ENCODE results near the gene SCFD2.

Gene SCFD2

DNA sequence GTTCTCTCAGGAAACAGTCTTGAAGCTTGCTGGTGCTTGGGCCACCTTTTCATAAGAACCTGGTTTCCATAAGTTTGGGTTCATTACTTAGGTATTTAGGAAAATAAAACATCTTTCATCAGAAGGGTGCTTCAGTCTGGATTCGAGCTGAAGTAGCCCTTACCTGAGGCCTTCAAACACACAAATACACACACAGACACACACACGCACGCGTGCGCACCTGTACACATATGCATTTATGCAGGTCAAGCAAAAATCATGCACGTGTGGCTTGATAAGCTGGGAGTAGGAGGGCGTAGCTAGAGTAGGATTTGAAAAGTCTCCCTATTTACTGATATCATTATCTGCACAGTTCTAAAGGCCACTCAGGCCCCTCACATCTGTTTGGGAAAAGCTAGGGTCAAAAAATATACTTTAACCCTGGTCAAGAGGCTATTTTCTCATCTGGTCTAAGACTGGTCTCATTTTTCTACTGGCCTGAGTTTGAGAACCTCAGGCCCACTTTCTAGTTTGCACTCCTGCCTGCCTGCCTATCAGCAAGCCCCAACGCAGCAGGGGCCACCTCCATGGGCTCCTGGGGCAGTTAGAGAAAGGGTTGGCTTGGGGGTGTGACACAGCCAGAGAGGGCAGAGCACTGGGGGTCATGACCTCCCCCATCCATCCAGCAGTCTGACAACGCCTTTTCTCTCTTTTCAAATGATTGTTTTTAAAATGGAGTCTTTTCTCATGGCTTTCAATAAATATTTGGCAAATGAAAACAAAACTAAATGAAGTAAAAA, 439.5 kb downstream of the SCFD2 start:
- DNase-seq (ENCODE audit: low spot score) = no peak

GRCh38 chr4:52925531-52925968, 440.3 kb downstream of the SCFD2 start:
- no peak for DNase-seq (ENCODE audit: low spot score)

GRCh38 chr4:52919461-52919860, 446.4 kb downstream of the SCFD2 start:
- DNase-seq (ENCODE audit: low spot score) = no peak

DNA sequence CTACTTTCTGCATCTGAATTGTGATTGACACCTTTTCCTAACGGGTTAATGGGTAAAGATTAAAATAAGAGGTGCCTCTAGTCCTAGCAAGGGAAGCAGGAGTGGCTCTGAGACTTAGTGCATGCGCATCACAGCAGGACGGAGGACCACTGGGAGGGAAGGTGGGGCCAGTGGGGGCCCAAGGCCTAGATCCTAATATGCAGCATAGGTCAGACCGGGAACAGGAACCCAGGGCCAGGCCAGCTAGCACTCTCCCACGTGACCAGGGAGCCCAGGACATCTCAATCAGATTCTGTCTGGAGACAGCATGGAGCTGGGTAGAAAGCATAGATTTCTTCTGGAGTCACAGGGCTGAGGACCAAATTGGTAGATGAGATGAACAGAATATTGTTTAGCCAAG, 448.0 kb downstream of the SCFD2 start:
- no peak for DNase-seq (ENCODE audit: low spot score)

GRCh38 chr4:52915730-52916300, 450.0 kb downstream of the SCFD2 start:
- DNase-seq (ENCODE audit: low spot score) = no peak

DNA sequence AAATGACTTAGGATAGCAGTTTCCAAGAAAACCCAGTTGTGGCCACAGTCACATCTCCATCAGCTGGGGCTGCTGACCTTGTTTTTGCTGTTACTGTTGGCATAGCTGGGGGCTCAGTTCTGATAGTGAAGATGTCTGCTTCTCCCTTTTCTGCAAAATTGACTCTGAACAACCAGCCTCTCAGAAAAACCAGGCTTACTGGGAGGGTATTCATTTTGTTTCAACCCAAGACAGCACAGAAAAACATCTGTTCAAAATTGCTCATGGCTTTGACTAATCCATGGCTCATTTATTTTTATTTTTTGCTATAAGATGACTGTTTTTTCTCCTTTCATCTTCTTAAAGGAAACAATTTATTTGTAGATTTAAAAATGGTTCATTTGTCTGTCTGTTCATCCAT, 450.7 kb downstream of the SCFD2 start:
- DNase-seq (ENCODE audit: low spot score) = no peak

GRCh38 chr4:52914051-52914605, 451.7 kb downstream of the SCFD2 start:
- peak; percentile 17 for DNase-seq (ENCODE audit: low spot score)

GRCh38 chr4:52912608-52913007, 453.3 kb downstream of the SCFD2 start:
- no peak for DNase-seq (ENCODE audit: low spot score)

- peak; percentile 23 for DNase-seq (ENCODE audit: low spot score)
Observed at GRCh38 chr4:52911684-52912294, 454.1 kb downstream of the SCFD2 start.

- no peak for DNase-seq (ENCODE audit: low spot score)
Observed at GRCh38 chr4:52910115-52910514, 455.7 kb downstream of the SCFD2 start.

GRCh38 chr4:52907510-52907909, 458.4 kb downstream of the SCFD2 start:
- DNase-seq (ENCODE audit: low spot score) = peak; percentile 12

DNA sequence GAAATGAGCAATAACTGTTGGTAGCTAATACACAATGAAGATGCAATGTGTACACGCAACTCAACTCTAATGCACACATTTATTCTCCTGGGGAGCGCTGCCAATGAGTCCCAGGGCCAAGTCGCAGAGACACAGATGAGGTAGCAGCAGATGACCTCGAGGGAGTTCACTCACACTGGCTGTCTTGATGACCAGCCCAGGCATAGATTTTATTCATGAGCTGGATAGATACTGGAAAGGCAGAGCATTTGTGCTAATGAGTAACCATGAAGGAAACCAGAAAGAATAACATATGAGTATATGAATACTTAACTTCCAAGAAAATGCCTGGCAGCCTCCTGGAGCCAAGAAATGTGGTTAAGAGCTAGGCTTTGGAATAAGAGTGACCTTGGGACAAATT, 461.4 kb downstream of the SCFD2 start:
- peak; percentile 43 for DNase-seq (ENCODE audit: low spot score)

DNA sequence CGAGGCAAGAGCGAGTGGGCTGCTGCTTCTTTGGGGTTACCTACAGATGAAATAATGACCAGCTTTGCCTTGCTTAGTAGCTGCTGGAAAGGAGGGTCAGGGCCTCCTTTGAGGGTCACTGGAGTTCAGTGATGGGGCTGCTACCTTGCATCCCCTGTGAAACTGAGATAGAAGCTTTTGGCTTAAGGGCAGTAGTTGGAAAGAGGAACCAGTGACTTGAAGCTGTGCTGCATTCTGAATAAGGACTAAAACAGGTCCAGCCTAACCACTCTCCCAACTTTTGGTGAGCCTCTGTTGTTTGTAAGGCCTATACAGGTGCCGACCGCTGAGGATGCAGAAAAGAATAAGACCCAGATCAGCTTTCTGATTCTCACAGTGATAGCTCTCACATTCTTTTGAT, 462.6 kb downstream of the SCFD2 start:
- DNase-seq (ENCODE audit: low spot score) = no peak

DNA sequence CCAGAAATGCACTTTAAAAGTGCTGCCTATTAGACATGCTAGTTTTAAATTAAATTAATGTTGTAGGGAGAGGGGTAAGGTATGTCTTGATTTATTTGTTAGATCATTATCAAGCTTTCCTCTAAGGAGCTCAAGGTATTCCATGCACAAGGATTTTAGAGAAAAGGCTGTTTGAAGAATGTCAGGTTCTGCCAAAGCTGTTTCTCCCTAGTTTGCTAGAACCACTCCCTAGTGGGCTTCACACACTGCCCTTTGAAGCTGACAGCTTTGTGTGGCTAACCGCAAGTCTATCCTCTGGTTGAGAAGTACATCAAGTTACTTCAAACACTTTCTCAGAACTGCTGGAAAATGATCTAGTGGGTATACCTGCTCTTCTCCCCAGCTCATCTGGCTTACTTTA, 471.4 kb downstream of the SCFD2 start:
- DNase-seq (ENCODE audit: low spot score) = no peak

DNA sequence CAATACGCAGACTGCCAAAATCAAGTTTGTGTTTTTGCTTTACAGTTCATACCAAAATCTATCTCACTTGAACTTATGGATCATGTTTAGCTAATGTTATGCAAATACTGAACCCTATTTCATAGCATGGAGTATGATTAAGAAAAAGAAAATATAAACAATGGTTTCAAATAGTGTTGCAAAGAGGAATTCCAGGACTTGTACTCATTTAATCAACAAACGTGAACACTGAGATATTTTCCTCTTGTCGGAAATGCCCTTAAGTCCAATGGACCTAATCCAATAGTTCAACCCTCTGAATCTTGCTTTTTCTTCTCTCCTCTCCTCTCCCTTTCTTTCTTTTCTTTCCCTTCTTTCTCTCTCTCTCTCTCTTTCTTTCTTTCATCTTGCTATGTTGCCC, 473.0 kb downstream of the SCFD2 start:
- no peak for DNase-seq (ENCODE audit: low spot score)

GRCh38 chr4:52891743-52892142, 474.1 kb downstream of the SCFD2 start:
- no peak for DNase-seq (ENCODE audit: low spot score)

- DNase-seq (ENCODE audit: low spot score) = no peak
Observed at GRCh38 chr4:52890521-52890791, 475.4 kb downstream of the SCFD2 start.

GRCh38 chr4:52889778-52890520, 475.9 kb downstream of the SCFD2 start:
- DNase-seq (ENCODE audit: low spot score) = no peak

DNA sequence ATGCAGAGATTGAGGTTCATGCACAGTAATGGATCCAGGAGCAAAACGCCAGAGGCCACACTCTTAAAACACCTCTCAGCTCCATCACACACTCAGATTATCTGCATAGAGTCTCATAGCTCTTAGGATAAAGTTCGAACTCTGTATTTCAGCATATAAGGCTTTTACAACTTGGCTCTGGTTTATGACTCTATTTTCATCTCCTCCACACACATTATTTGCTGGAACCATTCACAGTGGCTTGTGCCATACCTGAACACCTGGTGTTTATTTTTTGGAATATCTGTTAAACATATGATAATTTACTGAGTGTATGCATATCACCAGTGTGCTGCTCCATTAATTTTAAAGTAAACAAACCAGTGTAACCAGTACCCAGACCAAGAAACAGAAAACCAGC, 476.5 kb downstream of the SCFD2 start:
- no peak for DNase-seq (ENCODE audit: low spot score)

DNA sequence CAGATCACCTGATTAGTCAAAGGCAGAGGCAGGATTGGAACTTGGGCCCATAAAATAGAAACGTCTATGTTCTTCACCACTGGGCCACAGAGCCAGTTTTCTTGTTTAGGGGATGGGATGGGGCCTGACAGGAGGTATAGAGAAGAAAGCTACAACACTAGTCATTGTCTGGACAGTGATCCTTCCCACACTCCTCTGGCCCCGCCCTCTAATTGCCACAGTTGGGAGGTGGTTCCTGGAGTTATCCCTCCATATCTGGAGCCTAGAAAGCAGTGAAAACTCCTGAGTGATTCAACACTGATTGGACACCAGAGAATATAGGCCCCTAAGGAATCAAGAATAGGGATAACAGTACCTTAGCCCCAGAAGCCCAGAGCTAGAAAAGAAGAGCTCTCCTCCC, 480.9 kb downstream of the SCFD2 start:
- no peak for DNase-seq (ENCODE audit: low spot score)

DNA sequence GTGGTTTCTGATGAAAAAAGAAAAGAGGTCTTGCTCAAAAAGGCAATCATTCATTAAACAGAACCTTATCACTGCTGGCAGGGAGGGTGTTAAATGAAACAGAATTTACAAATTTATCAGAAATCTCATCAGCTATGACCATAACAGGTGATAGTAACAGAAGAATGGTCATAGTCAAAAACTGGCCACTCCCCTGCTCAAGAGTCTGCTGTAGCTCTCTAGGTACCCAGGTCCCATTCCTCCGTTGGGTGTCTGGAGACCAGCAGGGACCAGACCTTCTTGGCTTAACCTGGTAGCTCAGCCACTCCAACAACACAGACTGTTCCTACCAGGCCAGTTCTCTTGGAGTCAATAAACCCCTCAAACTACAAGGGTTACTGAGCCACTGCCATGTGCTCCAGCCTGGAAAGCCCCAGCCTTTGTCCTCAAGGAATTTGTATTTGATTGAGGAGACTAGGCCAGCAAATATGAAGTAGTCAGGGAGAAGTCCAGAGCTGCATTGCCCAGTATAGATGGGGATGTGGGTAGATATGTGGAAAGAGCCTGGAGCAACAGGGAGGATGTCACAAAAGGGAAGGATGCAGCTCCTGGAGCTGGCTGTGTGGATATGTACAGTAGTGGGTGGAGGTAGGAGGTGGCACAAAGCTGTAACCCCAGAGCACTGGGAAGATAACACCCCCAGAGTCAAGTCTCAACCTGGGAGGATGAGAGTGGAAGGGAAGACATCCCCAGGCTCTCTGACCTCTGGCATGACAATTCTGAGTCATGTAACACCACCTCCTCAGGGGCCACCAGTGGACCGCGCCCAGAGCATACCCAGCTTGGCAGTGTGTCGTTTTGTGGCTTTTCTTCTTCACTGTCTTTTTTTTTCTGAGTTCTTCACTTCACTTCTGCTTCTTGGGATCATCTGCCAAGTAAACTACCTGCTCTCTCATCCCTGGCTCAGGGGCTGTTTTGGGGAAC, 481.9 kb downstream of the SCFD2 start:
- no peak for DNase-seq (ENCODE audit: low spot score)
